ENCODE data around the gene TMEM59L. TPM values are rescaled to one million over a fixed set of nuclear protein-coding genes. Genes with fewer than 3 reads are reported as not detected.

TMEM59L gene
- total RNA-seq, 1 donor from 2014 or later, result 1.8 TPM

- DNase-seq, result peak; percentile 42
These were observed 46.8 kb downstream of the TMEM59L start for GRCh38 chr19:18659281-18660050.

- DNase-seq, result no peak
These were observed 47.6 kb downstream of the TMEM59L start for GRCh38 chr19:18660051-18660910.

- no peak for DNase-seq
These were observed 48.4 kb downstream of the TMEM59L start for GRCh38 chr19:18660939-18661670.

- DNase-seq, result no peak
These were observed 50.5 kb downstream of the TMEM59L start for GRCh38 chr19:18662972-18663732.

GRCh38 chr19:18663940-18664530 lies 51.4 kb downstream of the TMEM59L start:
- no peak for DNase-seq

GRCh38 chr19:18665771-18666202 lies 53.1 kb downstream of the TMEM59L start:
- DNase-seq, result no peak

GRCh38 chr19:18666317-18666716 lies 53.6 kb downstream of the TMEM59L start:
- no peak for DNase-seq

- no peak for DNase-seq
These were observed 54.1 kb downstream of the TMEM59L start for GRCh38 chr19:18666784-18667183.

GRCh38 chr19:18667531-18668251 lies 55.0 kb downstream of the TMEM59L start:
- DNase-seq, result no peak

- no peak for DNase-seq
These were observed 55.6 kb downstream of the TMEM59L start for GRCh38 chr19:18668252-18668631.

GRCh38 chr19:18668744-18669523 lies 56.3 kb downstream of the TMEM59L start:
- no peak for DNase-seq

- DNase-seq, result no peak
These were observed 56.8 kb downstream of the TMEM59L start for GRCh38 chr19:18669524-18669817.

- no peak for DNase-seq
These were observed 57.2 kb downstream of the TMEM59L start for GRCh38 chr19:18669883-18670282.

- no peak for DNase-seq
These were observed 57.6 kb downstream of the TMEM59L start for GRCh38 chr19:18670312-18670711.

Small RNA genes within 50 kb of the gene (small RNA-seq; reads per million reads assigned to genes)
- not detected for gene RN7SL155P (ENCODE audit: low replicate concordance)

Other genes starting within 250 kb of the TMEM59L start
- 5.8 TPM for gene GDF15, start 226.7 kb upstream of the TMEM59L start, total RNA-seq
- 3.7 TPM for gene LRRC25, start 215.2 kb upstream of the TMEM59L start, total RNA-seq
- gene SSBP4, start 193.5 kb upstream of the TMEM59L start, total RNA-seq, result 24.8 TPM
- gene ISYNA1, start 174.7 kb upstream of the TMEM59L start, total RNA-seq, result 24.6 TPM
- gene ELL, start 90.8 kb upstream of the TMEM59L start, total RNA-seq, result 13.0 TPM
- 86.4 TPM for gene FKBP8, start 69.3 kb upstream of the TMEM59L start, total RNA-seq
- gene KXD1, start 55.0 kb upstream of the TMEM59L start, total RNA-seq, result 38.4 TPM
- 992 TPM for gene UBA52, start 41.0 kb upstream of the TMEM59L start, total RNA-seq
- gene REX1BD, start 24.1 kb upstream of the TMEM59L start, total RNA-seq, result 23.4 TPM
- 9.3 TPM for gene CRLF1, start 6.1 kb upstream of the TMEM59L start, total RNA-seq
- gene KLHL26, start 24.2 kb downstream of the TMEM59L start, total RNA-seq, result 2.1 TPM
- 3.2 TPM for gene CRTC1, start 70.8 kb downstream of the TMEM59L start, total RNA-seq
- gene COMP, start 178.4 kb downstream of the TMEM59L start, total RNA-seq, result 10.9 TPM
- gene UPF1, start 219.1 kb downstream of the TMEM59L start, total RNA-seq, result 46.7 TPM